ENCODE results near the gene COL4A3.

DNA sequence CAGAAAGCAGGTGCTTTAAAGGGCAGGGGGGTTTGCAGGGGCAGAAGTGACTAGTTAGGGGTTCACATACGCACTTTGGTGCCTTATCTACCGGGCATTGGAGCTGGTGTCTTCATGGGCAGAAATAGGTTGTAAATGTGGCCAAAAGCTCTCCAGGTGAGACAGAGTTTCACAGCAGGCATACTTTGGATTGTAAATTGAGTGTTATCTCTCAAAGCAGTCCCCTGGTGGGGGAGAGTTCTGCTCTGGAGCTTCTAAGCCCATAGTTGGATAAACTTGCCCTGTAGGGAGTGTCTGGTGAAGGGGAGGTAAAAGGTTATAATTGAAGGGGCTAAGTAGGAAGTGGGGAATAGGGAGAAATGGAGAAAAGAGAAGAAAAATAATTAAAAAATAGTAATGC lies 43.1 kb downstream of the COL4A3 start:
- TF ChIP-seq, protein P1, sequence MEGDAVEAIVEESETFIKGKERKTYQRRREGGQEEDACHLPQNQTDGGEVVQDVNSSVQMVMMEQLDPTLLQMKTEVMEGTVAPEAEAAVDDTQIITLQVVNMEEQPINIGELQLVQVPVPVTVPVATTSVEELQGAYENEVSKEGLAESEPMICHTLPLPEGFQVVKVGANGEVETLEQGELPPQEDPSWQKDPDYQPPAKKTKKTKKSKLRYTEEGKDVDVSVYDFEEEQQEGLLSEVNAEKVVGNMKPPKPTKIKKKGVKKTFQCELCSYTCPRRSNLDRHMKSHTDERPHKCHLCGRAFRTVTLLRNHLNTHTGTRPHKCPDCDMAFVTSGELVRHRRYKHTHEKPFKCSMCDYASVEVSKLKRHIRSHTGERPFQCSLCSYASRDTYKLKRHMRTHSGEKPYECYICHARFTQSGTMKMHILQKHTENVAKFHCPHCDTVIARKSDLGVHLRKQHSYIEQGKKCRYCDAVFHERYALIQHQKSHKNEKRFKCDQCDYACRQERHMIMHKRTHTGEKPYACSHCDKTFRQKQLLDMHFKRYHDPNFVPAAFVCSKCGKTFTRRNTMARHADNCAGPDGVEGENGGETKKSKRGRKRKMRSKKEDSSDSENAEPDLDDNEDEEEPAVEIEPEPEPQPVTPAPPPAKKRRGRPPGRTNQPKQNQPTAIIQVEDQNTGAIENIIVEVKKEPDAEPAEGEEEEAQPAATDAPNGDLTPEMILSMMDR (IDR thresholded peaks at IDR 0.05): no peak
- TF ChIP-seq POLR2A (IDR thresholded peaks at IDR 0.05): no peak
- no peak for TF ChIP-seq POLR2AphosphoS5 (IDR thresholded peaks at IDR 0.05)
- TF ChIP-seq EP300 (IDR thresholded peaks at IDR 0.05): no peak

Data from stomach (tissue), 4 donors.